ENCODE results near the gene GBGT1.

Gene GBGT1

DNA sequence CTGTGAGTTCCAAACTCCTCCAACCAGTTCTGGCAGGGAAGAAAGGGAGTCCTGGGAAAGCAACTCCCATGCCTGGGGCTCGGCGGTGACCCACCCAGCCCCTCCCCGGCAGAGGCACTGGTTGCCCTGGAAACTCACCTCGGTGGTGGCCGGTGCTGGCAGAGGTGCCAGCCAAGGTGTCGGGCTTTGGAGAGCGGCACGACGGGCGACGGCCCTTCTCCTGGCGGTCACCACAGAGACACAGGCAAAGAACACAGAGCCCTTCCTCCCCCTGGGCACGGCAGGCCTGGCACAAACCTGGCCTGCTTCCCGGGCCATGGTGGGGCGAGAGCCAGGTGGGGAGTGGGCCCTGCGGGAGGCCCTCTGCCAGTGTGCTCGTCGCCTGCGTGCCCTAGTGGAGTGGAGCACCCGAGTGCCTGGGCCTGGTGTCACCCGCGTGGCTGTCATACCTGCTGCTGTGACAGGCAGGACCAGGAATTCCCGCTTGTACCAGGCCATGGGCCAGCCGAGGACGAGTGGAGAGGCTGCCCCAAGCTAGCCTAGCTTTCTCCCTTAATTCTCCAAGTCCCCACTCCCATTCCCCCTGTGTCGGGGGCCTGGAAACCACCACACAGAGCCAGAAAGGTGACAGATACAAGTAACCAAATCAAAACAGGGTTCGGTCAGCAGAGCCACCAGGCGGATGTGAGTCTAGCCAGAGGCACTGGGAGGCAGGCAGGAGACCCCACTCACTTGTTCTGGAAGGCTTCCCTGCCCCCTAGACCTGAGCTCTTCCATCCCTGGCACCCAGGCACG is 34.5 kb downstream of the GBGT1 start:
- Histone ChIP-seq H3K4me2 (peak overlapping the region; percentile 95), H3K4me3 (no peak overlapping the region), H3K9me3 (no peaks in the 10 kb centered on the region), H3K9ac (peak overlapping the region; percentile 60), H3K4me1 (peaks cover 100% of the 10 kb centered on the region), H3K27ac (peak overlapping the region; percentile 76), H4K20me1 (peaks cover 100% of the 10 kb centered on the region), H3K36me3 (peaks cover 52% of the 10 kb centered on the region), H3K27me3 (no peaks in the 10 kb centered on the region)
- TF ChIP-seq Cebpa-rat (IDR thresholded peaks at IDR 0.05): no peak

DNA sequence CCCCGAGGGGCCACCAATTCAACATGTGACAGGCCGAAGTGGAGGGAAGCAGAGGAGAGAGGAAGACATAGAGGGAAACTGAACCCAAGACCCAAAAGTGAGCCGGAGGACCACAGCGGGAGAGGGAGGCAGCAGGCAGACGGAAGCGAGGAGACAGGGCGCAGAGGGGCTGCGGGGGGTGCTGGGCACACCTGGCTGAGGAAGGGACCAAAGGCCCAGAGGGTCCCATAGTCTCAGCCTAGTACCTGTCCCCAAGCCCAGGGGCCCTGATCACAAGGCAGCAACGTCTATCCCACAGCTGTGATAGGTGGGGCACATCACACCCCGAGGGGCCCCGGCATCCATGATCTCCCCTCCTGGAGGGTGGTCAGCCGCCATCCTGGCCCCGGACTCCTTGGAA is 35.6 kb downstream of the GBGT1 start:
- Histone ChIP-seq H3K4me1 (peaks cover 100% of the 10 kb centered on the region), H3K27ac (peak overlapping the region; percentile 76), H3K4me3 (no peak overlapping the region; the same call in 1 of the 2 replicates), H4K20me1 (peaks cover 100% of the 10 kb centered on the region), H3K4me2 (peak overlapping the region; percentile 95), H3K9ac (peak overlapping the region; percentile 58), H3K36me3 (peaks cover 47% of the 10 kb centered on the region), H3K27me3 (no peaks in the 10 kb centered on the region), H3K9me3 (no peaks in the 10 kb centered on the region)
- TF ChIP-seq Cebpa-rat (IDR thresholded peaks at IDR 0.05): no peak

DNA sequence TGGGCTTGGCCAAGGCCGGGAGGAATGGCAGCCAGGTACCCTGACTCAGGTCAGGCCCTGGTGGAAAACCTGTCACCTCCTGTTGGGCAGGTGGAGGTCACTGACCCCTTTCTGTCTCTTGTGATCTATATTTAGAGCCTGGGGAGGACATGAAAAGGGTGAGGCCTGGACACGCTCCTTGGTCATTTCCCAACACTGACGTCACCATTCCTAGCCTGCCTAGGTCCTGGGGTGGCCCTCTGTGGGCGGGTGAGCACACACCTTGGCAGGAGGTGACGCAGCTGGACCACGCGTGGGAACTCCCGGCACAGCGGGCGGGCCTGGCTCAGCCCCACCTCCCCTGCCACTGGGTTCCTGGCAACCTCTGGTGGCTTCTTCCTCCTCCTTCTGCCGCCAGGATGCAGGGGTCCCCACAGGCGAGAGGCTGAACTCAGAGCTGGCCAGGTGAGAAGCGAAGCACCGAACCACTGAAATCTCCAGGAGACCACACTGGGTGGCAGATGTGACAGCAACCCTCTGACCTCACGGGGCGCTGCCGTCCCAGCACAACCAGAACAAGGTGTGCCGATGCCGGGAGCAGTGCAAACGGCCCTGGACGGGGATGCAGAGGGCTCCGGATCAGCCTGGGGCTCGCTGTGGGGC is 36.3 kb downstream of the GBGT1 start:
- peaks cover 40% of the 10 kb centered on the region for H3K36me3 ChIP-seq
- H3K27me3 ChIP-seq: no peaks in the 10 kb centered on the region
- peak overlapping the region; percentile 76 for H3K27ac ChIP-seq
- peaks cover 100% of the 10 kb centered on the region for H3K4me1 ChIP-seq
- peak overlapping the region; percentile 95 for H3K4me2 ChIP-seq
- H3K9ac ChIP-seq: peak overlapping the region; percentile 58
- H4K20me1 ChIP-seq: peaks cover 100% of the 10 kb centered on the region
- no peak for TF ChIP-seq Cebpa-rat (IDR thresholded peaks at IDR 0.05)
- H3K4me3 ChIP-seq: no peak overlapping the region; the same call in 1 of the 2 replicates
- no peaks in the 10 kb centered on the region for H3K9me3 ChIP-seq

DNA sequence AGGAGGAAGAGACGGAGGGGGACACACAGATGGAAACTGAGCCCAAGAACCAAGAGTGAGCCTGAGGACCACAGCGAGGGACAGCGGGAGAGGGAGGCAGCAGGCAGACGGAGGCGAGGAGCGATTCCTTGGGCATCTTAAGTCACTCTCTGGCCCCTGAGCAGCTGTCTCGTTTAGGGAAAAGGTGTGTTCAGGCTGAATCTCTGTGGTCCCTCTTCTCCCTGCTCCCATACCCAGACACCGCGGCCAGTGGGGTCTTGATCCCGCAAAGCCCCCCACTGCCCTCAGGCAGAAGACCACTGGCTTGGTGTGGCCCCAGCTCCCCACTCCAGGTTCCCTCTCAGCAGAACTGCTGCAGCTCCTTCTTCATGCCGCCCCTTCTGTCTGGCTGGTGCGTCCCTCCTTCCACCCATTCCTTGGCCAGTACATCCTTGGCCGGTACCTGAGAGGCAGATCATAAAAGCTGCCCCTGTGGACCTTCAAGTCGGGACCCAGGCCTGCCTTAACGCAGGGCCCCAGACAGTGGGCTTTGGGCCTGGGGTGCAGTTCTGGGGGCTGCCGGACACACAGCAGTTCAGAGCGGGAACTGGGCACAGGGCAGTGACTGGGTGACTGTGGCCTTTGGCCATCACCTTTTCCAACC is 36.9 kb downstream of the GBGT1 start:
- H3K36me3 ChIP-seq: peaks cover 34% of the 10 kb centered on the region
- no peaks in the 10 kb centered on the region for H3K27me3 ChIP-seq
- H3K9me3 ChIP-seq: no peaks in the 10 kb centered on the region
- H3K9ac ChIP-seq: peak overlapping the region; percentile 58
- H3K4me3 ChIP-seq: peak overlapping the region; percentile 45
- H4K20me1 ChIP-seq: peaks cover 100% of the 10 kb centered on the region
- peak overlapping the region; percentile 76 for H3K27ac ChIP-seq
- peak overlapping the region; percentile 95 for H3K4me2 ChIP-seq
- TF ChIP-seq Cebpa-rat (IDR thresholded peaks at IDR 0.05): no peak
- H3K4me1 ChIP-seq: peaks cover 100% of the 10 kb centered on the region

DNA sequence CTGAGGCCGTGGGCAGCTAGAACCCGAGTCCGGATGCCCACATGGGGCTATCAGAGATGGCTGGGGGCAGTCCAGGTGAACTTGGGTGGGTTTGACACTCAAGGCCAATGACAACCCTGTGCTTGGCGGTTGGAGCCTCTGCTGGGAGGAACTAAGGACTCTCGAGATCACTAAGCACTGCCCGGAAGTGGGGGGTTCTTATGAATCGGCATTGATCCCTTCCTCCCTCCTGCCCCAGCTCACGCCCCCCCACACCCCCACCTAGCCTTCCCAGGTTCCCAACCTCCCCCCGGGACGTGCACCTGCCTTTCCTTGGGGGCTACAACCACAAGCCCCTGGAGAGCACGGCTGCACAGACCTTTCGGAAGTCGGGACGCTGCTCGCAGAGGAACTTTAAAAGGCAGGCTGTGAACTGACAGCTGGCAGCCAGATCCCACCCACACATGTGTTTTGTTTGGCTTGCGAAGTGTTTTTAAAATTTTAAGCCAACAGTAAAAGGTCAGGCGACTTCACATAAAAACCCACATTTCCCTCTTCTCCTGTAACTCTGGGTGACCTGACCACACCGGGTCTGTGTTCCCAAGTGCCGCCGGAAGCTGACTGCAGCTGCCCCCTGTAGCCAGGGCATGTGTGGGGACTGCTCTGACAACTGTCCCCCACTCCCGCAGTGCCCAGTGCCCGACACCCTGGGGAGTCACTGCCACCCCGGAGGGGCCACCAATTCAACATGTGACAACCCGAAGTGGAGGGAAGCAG is 37.6 kb downstream of the GBGT1 start:
- Histone ChIP-seq H3K4me3 (peak overlapping the region; percentile 45), H3K9me3 (no peaks in the 10 kb centered on the region), H3K9ac (peak overlapping the region; percentile 58), H3K4me2 (peak overlapping the region; percentile 95), H3K27me3 (no peaks in the 10 kb centered on the region), H3K36me3 (peaks cover 30% of the 10 kb centered on the region), H3K4me1 (peaks cover 99% of the 10 kb centered on the region), H3K27ac (peak overlapping the region; percentile 76), H4K20me1 (peaks cover 99% of the 10 kb centered on the region)
- TF ChIP-seq Cebpa-rat (IDR thresholded peaks at IDR 0.05): no peak

DNA sequence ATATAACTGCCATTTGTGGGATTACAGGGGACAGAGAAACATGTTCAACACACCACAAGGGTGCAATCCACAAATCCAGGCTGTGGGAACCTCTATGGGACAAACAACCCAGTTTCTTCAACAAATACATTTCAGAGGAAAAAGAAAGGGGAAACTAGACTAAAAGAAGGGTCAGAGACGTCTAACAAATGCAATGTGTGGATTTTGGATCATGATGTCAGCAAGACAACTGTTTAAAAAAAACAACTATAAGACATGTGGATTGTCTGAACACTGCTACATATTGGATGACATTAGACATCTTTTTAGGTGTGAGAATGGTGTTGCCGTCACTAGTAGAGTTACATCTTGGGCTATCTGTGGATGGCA is 38.8 kb downstream of the GBGT1 start:
- H3K9ac ChIP-seq: no peak overlapping the region
- peaks cover 97% of the 10 kb centered on the region for H3K4me1 ChIP-seq
- no peak overlapping the region for H3K4me3 ChIP-seq
- H3K4me2 ChIP-seq: peak overlapping the region; percentile 95
- H4K20me1 ChIP-seq: peaks cover 98% of the 10 kb centered on the region
- H3K27ac ChIP-seq: no peak overlapping the region
- H3K27me3 ChIP-seq: no peaks in the 10 kb centered on the region
- peaks cover 30% of the 10 kb centered on the region for H3K36me3 ChIP-seq
- no peak for TF ChIP-seq Cebpa-rat (IDR thresholded peaks at IDR 0.05)
- H3K9me3 ChIP-seq: no peaks in the 10 kb centered on the region

DNA sequence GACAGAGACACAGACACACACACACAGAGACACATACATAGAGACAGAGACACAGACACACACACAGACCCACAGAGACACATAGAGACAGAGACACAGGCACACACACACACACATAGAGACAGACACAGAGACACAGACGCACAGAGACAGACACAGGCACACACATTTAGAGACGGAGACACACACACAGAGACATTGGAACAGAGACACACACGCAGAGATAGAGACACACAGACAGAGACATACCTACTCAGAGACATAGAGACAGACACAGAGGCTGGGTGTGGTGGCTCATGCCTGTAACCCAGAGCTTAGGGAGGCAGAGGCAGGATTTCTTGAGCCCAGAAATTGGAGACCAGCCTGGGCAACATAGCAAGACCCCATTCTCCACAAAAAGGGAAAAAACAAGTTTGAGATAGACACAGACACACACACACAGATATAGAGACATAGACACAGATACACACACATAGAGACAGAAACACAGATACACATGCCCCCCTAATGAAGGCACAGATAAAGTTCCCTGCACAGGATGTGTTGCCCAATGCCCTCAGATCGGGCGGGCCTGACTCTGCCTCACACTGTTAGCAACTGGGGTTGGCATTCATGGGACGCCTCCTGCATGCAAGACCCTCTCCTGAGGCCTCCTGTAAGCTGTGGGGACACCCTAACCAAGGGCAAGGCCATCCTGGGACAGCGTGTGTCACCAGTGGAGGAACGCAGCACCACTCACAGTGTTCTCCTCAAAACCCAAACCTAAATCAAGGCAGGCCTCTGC is 39.4 kb downstream of the GBGT1 start:
- peaks cover 98% of the 10 kb centered on the region for H4K20me1 ChIP-seq
- no peak overlapping the region for H3K27ac ChIP-seq

DNA sequence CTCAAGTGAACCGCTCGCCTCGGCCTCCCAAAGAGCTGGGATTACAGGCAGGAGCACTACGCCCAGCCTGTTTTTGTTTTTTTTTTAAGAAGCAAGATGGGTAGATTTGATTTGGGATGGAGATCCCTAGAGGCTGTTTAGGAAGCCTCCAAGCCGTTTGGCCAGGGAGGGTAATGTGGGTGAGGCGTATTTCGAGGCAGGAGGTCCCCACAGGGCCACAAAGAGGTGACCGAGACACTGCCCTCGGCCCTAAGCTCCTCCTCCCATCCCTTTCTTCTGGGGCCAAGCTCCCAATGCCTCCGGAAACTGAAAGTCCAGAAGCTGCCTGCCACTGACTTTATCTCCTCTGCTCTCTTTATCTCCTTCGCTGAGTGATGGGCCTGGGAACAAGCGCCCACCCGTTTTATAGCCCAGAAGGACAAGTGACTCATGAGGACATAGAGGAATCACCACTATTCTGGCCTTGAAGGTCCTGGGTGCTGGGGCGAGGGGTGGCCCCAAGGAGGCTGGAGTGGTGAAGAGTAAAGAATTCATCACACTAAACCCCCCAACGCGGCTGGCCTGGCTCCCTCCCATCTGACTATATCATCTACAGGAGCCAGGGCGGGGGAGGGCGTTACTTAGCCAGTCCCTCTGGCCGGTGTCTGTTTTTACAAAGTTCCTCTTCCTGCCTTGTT is 40.6 kb downstream of the GBGT1 start:
- H3K27me3 ChIP-seq: no peaks in the 10 kb centered on the region
- H3K27ac ChIP-seq: peak overlapping the region; percentile 72
- H3K4me3 ChIP-seq: no peak overlapping the region

More for the DNA sequence above, 39.4 kb downstream of the GBGT1 start:
- Histone ChIP-seq H3K27me3 (no peaks in the 10 kb centered on the region), H3K4me2 (peak overlapping the region; percentile 95), H3K36me3 (peaks cover 25% of the 10 kb centered on the region), H3K4me3 (no peak overlapping the region), H3K4me1 (peaks cover 97% of the 10 kb centered on the region), H3K9me3 (no peaks in the 10 kb centered on the region), H3K9ac (no peak overlapping the region)
- TF ChIP-seq Cebpa-rat (IDR thresholded peaks at IDR 0.05): no peak

More for the DNA sequence above, 40.6 kb downstream of the GBGT1 start:
- H3K4me1 ChIP-seq: peaks cover 97% of the 10 kb centered on the region
- H3K4me2 ChIP-seq: peak overlapping the region; percentile 95
- peaks cover 98% of the 10 kb centered on the region for H4K20me1 ChIP-seq
- peak overlapping the region; percentile 56 for H3K9ac ChIP-seq
- H3K9me3 ChIP-seq: no peaks in the 10 kb centered on the region
- H3K36me3 ChIP-seq: peaks cover 13% of the 10 kb centered on the region
- TF ChIP-seq Cebpa-rat (IDR thresholded peaks at IDR 0.05): no peak
